Fibroblast of skin of left biceps (primary cell): ENCODE measurements around the gene TAS1R2.

Experiments used
- DNase-seq, 2 experiments: peaks; one replicate each; pipeline ENCODE4 v3.0.0-alpha.2; 2013; ENCODE audit warnings: low read depth in 2 of 2

Gene TAS1R2

GRCh38 chr1:18802231-18802630 lies 57.2 kb downstream of the TAS1R2 start:
- DNase-seq: no peak

GRCh38 chr1:18800258-18800657 lies 59.2 kb downstream of the TAS1R2 start:
- DNase-seq: no peak

GRCh38 chr1:18799454-18799853 lies 60.0 kb downstream of the TAS1R2 start:
- no peak for DNase-seq

GRCh38 chr1:18798946-18799345 lies 60.5 kb downstream of the TAS1R2 start:
- no peak for DNase-seq

- DNase-seq: no peak
Observed at GRCh38 chr1:18798533-18798932, 60.9 kb downstream of the TAS1R2 start.

GRCh38 chr1:18796950-18797349 lies 62.5 kb downstream of the TAS1R2 start:
- no peak for DNase-seq

- no peak for DNase-seq
Observed at GRCh38 chr1:18795002-18795689, 64.3 kb downstream of the TAS1R2 start.

- no peak for DNase-seq
Observed at GRCh38 chr1:18794561-18794960, 64.9 kb downstream of the TAS1R2 start.

GRCh38 chr1:18794051-18794450 lies 65.4 kb downstream of the TAS1R2 start:
- DNase-seq: no peak

- DNase-seq: no peak
Observed at GRCh38 chr1:18793164-18793563, 66.3 kb downstream of the TAS1R2 start.

GRCh38 chr1:18792747-18793146 lies 66.7 kb downstream of the TAS1R2 start:
- DNase-seq: no peak
